GM18909 (cell line): ENCODE results near the gene TXNDC5.
A peak's percentile ranks its signal among the peaks of the same experiment; 100 is the strongest.

Experiments used
- ATAC-seq: cut with Tn5 transposase; IDR thresholded peaks from one replicate; pipeline ENCODE4 v1.9.1; 2021; ENCODE audit warnings: mild to moderate bottlenecking; ENCODE audit not compliant: unreplicated experiment, poor library complexity

Gene TXNDC5

GRCh38 chr6:7910654-7911344, at the start of gene TXNDC5:
Gene TXNDC5 (minus strand): TSS chr6:7910788. CDS start chr6:7910776, 12 bp downstream.
- peak; percentile 68 for ATAC-seq

- no peak for ATAC-seq
Measured at GRCh38 chr6:7960141-7960540, 49.6 kb upstream of the TXNDC5 start.

- no peak for ATAC-seq
Measured at GRCh38 chr6:7959453-7959852, 48.9 kb upstream of the TXNDC5 start.

- no peak for ATAC-seq
Measured at GRCh38 chr6:7958464-7958863, 47.9 kb upstream of the TXNDC5 start.

GRCh38 chr6:7956257-7956656, 45.7 kb upstream of the TXNDC5 start:
- no peak for ATAC-seq

GRCh38 chr6:7954477-7955200, 44.1 kb upstream of the TXNDC5 start:
- ATAC-seq, result no peak

- ATAC-seq, result no peak
Measured at GRCh38 chr6:7953753-7954152, 43.2 kb upstream of the TXNDC5 start.

- peak; percentile 21 for ATAC-seq
Measured at GRCh38 chr6:7939864-7940228, 29.3 kb upstream of the TXNDC5 start.

GRCh38 chr6:7939184-7939863, 28.7 kb upstream of the TXNDC5 start:
- ATAC-seq, result peak; percentile 51

- no peak for ATAC-seq
Measured at GRCh38 chr6:7938562-7939183, 28.1 kb upstream of the TXNDC5 start.

GRCh38 chr6:7933794-7934193, 23.2 kb upstream of the TXNDC5 start:
- ATAC-seq, result peak; percentile 91

GRCh38 chr6:7932625-7933024, 22.0 kb upstream of the TXNDC5 start:
- no peak for ATAC-seq

- ATAC-seq, result no peak
Measured at GRCh38 chr6:7924867-7925266, 14.3 kb upstream of the TXNDC5 start.

GRCh38 chr6:7922596-7922995, 12.0 kb upstream of the TXNDC5 start:
- no peak for ATAC-seq

- no peak for ATAC-seq
Measured at GRCh38 chr6:7921632-7922092, 11.1 kb upstream of the TXNDC5 start.

- ATAC-seq, result no peak
Measured at GRCh38 chr6:7921046-7921445, 10.5 kb upstream of the TXNDC5 start.

- no peak for ATAC-seq
Measured at GRCh38 chr6:7920425-7920824, 9.8 kb upstream of the TXNDC5 start.

- ATAC-seq, result no peak
Measured at GRCh38 chr6:7919871-7920270, 9.3 kb upstream of the TXNDC5 start.

GRCh38 chr6:7918403-7918802, 7.8 kb upstream of the TXNDC5 start:
- ATAC-seq, result no peak

- ATAC-seq, result no peak
Measured at GRCh38 chr6:7917729-7918128, 7.1 kb upstream of the TXNDC5 start.

GRCh38 chr6:7916959-7917358, 6.4 kb upstream of the TXNDC5 start:
- peak; percentile 80 for ATAC-seq
